Tibial artery (tissue), 4 donors: ENCODE measurements around the gene LEO1.
"Not testable (repeated sequence)": the region's sequence is repeated elsewhere in the genome, so short reads cannot be mapped to it uniquely, and the experiment has no call there.

Experiments
- DNase-seq, 2 donors: peaks; one replicate each; pipeline ENCODE4 v3.0.0-alpha.2; 2019
- H3K27ac ChIP-seq, 2 donors: fragments of 200-600 bp; sonication (generic) in 1 of 2; 1 replicate in 1 of 2; 2 replicates in 1 of 2; pipeline ENCODE4 v1.5.1; 2018 to 2019; ENCODE audit warnings: mild to moderate bottlenecking in 1 of 2
- H3K27me3 ChIP-seq, 2 donors: fragments of 200-600 bp; sonication (generic) in 1 of 2; one replicate each; pipeline versions ENCODE4 v1.5.1 to v1.6.0; 2016 to 2019
- H3K36me3 ChIP-seq, 3 donors: fragments of 200-600 bp; sonication (generic) in 2 of 3; one replicate each; pipeline ENCODE4 v1.5.1; 2016 to 2019; ENCODE audit warnings: mild to moderate bottlenecking in 2 of 3
- H3K4me1 ChIP-seq, 4 donors: fragments of 200-600 bp; sonication (generic) in 2 of 4; 1 replicate in 3 of 4; 2 replicates in 1 of 4; pipeline ENCODE4 v1.5.1; 2016 to 2019
- H3K4me3 ChIP-seq, 2 donors: fragments of 200-600 bp; sonication (generic) in 1 of 2; 1 replicate in 1 of 2; 2 replicates in 1 of 2; pipeline ENCODE4 v1.5.1; 2018 to 2019; ENCODE audit warnings: mild to moderate bottlenecking in 2 of 2
- H3K9me3 ChIP-seq, 3 donors: fragments of 200-600 bp; sonication (generic) in 1 of 3; one replicate each; pipeline ENCODE4 v1.5.1; 2016 to 2019
- CTCF ChIP-seq, 2 experiments: fragments of 200-600 bp in 1 of 2; fragments of 450-650 bp in 1 of 2; IDR thresholded peaks; one replicate each; pipeline ENCODE4 v1.5.1; 2017 to 2019; ENCODE audit warnings: antibody characterized with exemption in 2 of 2, mild to moderate bottlenecking in 1 of 2, moderate library complexity in 1 of 2
- intact Hi-C: fragments of 100-400 bp; cut with DNase I; formaldehyde crosslinking; loops from one replicate; pipeline ENCODE4 v1.15.0; 2023; ENCODE audit warnings: low total_unique reads

LEO1 gene

GRCh38 chr15:52006702-52007340, 35.2 kb upstream of the LEO1 start:
- no peaks in the 10 kb centered on the region for H3K4me1 ChIP-seq

GRCh38 chr15:52005748-52006701, 34.4 kb upstream of the LEO1 start:
- TF ChIP-seq CTCF (IDR thresholded peaks at IDR 0.05): no peak
- no peaks in the 10 kb centered on the region for H3K9me3 ChIP-seq
- H3K4me1 ChIP-seq: no peaks in the 10 kb centered on the region
- no peak overlapping the region for H3K27ac ChIP-seq
- no peak overlapping the region for H3K4me3 ChIP-seq
- H3K36me3 ChIP-seq: no peaks in the 10 kb centered on the region
- H3K27me3 ChIP-seq: no peaks in the 10 kb centered on the region
- intact Hi-C loops: no loop called here
- DNase-seq: no peak

More at GRCh38 chr15:52006702-52007340, 35.2 kb upstream of the LEO1 start:
- Histone ChIP-seq H3K27ac (no peak overlapping the region), H3K9me3 (no peaks in the 10 kb centered on the region), H3K4me3 (no peak overlapping the region), H3K36me3 (no peaks in the 10 kb centered on the region), H3K27me3 (no peaks in the 10 kb centered on the region)
- TF ChIP-seq CTCF (IDR thresholded peaks at IDR 0.05): no peak
- intact Hi-C loops: no loop called here
- DNase-seq: no peak

GRCh38 chr15:52004806-52005205, 33.2 kb upstream of the LEO1 start:
- H3K9me3 ChIP-seq: no peaks in the 10 kb centered on the region
- no peaks in the 10 kb centered on the region for H3K4me1 ChIP-seq
- H3K4me3 ChIP-seq: no peak overlapping the region
- intact Hi-C loops: no loop called here
- TF ChIP-seq CTCF (IDR thresholded peaks at IDR 0.05): no peak
- H3K36me3 ChIP-seq: no peaks in the 10 kb centered on the region
- no peaks in the 10 kb centered on the region for H3K27me3 ChIP-seq
- no peak overlapping the region for H3K27ac ChIP-seq
- DNase-seq: no peak

GRCh38 chr15:52003710-52004109, 32.1 kb upstream of the LEO1 start:
- H3K9me3 ChIP-seq: no peaks in the 10 kb centered on the region
- no peaks in the 10 kb centered on the region for H3K27me3 ChIP-seq
- no peaks in the 10 kb centered on the region for H3K36me3 ChIP-seq
- no peak overlapping the region for H3K4me3 ChIP-seq
- intact Hi-C loops: no loop called here
- no peak for TF ChIP-seq CTCF (IDR thresholded peaks at IDR 0.05)
- no peaks in the 10 kb centered on the region for H3K4me1 ChIP-seq
- no peak for DNase-seq
- no peak overlapping the region for H3K27ac ChIP-seq

GRCh38 chr15:52003089-52003488, 31.5 kb upstream of the LEO1 start:
- H3K27ac ChIP-seq, H3K9me3 ChIP-seq, H3K36me3 ChIP-seq, H3K27me3 ChIP-seq, DNase-seq, H3K4me3 ChIP-seq, intact Hi-C loops, H3K4me1 ChIP-seq: not testable (repeated sequence)

- no peak for DNase-seq
- no peaks in the 10 kb centered on the region for H3K27me3 ChIP-seq
- no peak overlapping the region for H3K4me3 ChIP-seq
- no peaks in the 10 kb centered on the region for H3K4me1 ChIP-seq
- no peaks in the 10 kb centered on the region for H3K36me3 ChIP-seq
- intact Hi-C loops: no loop called here
- H3K27ac ChIP-seq: no peak overlapping the region
- TF ChIP-seq CTCF (IDR thresholded peaks at IDR 0.05): no peak
- H3K9me3 ChIP-seq: no peaks in the 10 kb centered on the region
Observed at GRCh38 chr15:52002351-52002750, 30.8 kb upstream of the LEO1 start.
